Activated T-helper 2 cell treated with anti-CD3 and anti-CD28 coated beads, Interferon-gamma antibody, Interleukin-2, Interleukin-4, amounts not matched to agents 10 μg/mL and 5 μg/mL and 100 μg/mL, durations not matched to agents 14 hours and 24 hours and 36 hours (primary cell): ENCODE measurements around the gene YWHAG. TPM values are rescaled to one million over a fixed set of nuclear protein-coding genes. Genes with fewer than 3 reads are reported as not detected.
A peak's percentile ranks its signal among the peaks of the same experiment; 100 is the strongest.
"Not testable (repeated sequence)": the region's sequence is repeated elsewhere in the genome, so short reads cannot be mapped to it uniquely, and the experiment has no call there.

Experiments used
- DNase-seq: peaks from one replicate; pipeline ENCODE4 v3.0.0; 2021; ENCODE audit warnings: low spot score
- H3K27ac Mint-ChIP-seq: one replicate; pipeline ENCODE4 v1.8.0; 2021; ENCODE audit warnings: mixed read lengths
- H3K27me3 Mint-ChIP-seq: one replicate; pipeline ENCODE4 v1.8.0; 2021; ENCODE audit warnings: low read depth, mixed read lengths
- H3K36me3 Mint-ChIP-seq: one replicate; pipeline ENCODE4 v1.8.0; 2021; ENCODE audit warnings: low read depth, mixed read lengths
- H3K4me1 Mint-ChIP-seq: one replicate; pipeline ENCODE4 v1.8.0; 2021; ENCODE audit warnings: low read depth, mixed read lengths
- H3K4me3 Mint-ChIP-seq: one replicate; pipeline ENCODE4 v1.8.0; 2021; ENCODE audit warnings: low read depth, mild to moderate bottlenecking, moderate library complexity, mixed read lengths
- H3K9me3 Mint-ChIP-seq: one replicate; pipeline ENCODE4 v1.8.0; 2021; ENCODE audit warnings: mixed read lengths
- intact Hi-C: fragments of 100-400 bp; cut with micrococcal nuclease; formaldehyde crosslinking; loops from one replicate; pipeline ENCODE4 v1.15.1; 2023
- total RNA-seq: library from RNA; stranded (reverse); gene quantifications from 2 replicates; pipeline ENCODE4 v1.2.3, GENCODE V29; 2022

Gene YWHAG
- total RNA-seq, 1 donor from 2014 or later, result 189 TPM

GRCh38 chr7:76308874-76309273, 49.9 kb downstream of the YWHAG start:
- not testable (repeated sequence) for H3K4me3 Mint-ChIP-seq

GRCh38 chr7:76304888-76305375, 53.9 kb downstream of the YWHAG start:
- no peak for DNase-seq
- Mint-ChIP-seq H3K9me3 (no peaks in the 10 kb centered on the region), H3K4me1 (peaks cover 16% of the 10 kb centered on the region), H3K27ac (no peak overlapping the region), H3K27me3 (peaks cover 3% of the 10 kb centered on the region), H3K4me3 (peak overlapping the region; percentile 88), H3K36me3 (peaks cover 12% of the 10 kb centered on the region)
- intact Hi-C loops, result no loop called here

More at GRCh38 chr7:76308874-76309273, 49.9 kb downstream of the YWHAG start:
- H3K27me3 Mint-ChIP-seq, intact Hi-C loops, H3K36me3 Mint-ChIP-seq, DNase-seq, H3K9me3 Mint-ChIP-seq, H3K27ac Mint-ChIP-seq, H3K4me1 Mint-ChIP-seq: not testable (repeated sequence)

GRCh38 chr7:76303202-76304147, 55.3 kb downstream of the YWHAG start:
- DNase-seq, result peak; percentile 67
- intact Hi-C loops, result no loop called here
- H3K9me3 Mint-ChIP-seq, result no peaks in the 10 kb centered on the region
- peak overlapping the region; percentile 88 for H3K4me3 Mint-ChIP-seq
- peaks cover 12% of the 10 kb centered on the region for H3K36me3 Mint-ChIP-seq
- peaks cover 3% of the 10 kb centered on the region for H3K27me3 Mint-ChIP-seq
- H3K4me1 Mint-ChIP-seq, result peaks cover 16% of the 10 kb centered on the region
- H3K27ac Mint-ChIP-seq, result peak overlapping the region; percentile 83

- Mint-ChIP-seq H3K4me3 (peak within 1 kb of the TSS; percentile 88), H3K4me1 (peaks cover 16% of the 10 kb centered on the region), H3K27ac (peak within 1 kb of the TSS; percentile 79), H3K27me3 (peaks cover 3% of the 10 kb centered on the region), H3K9me3 (no peaks in the 10 kb centered on the region), H3K36me3 (peaks cover 12% of the 10 kb centered on the region)
- intact Hi-C loops, result loop anchor here (1.0 kb wide), 1 partner anchor 12 kb away; no protein-coding TSS in a partner anchor
- peak; percentile 54 for DNase-seq
Measured at GRCh38 chr7:76302347-76303201, 56.2 kb downstream of the YWHAG start, which contains the start of gene HSPB1. Gene HSPB1, plus strand, starts transcription at chr7:76302673. Its CDS starts 40 bp downstream, at chr7:76302713.

- H3K4me1 Mint-ChIP-seq, result peaks cover 16% of the 10 kb centered on the region
- DNase-seq, result no peak
- no peaks in the 10 kb centered on the region for H3K9me3 Mint-ChIP-seq
- intact Hi-C loops, result no loop called here
- H3K27me3 Mint-ChIP-seq, result peaks cover 3% of the 10 kb centered on the region
- H3K36me3 Mint-ChIP-seq, result peaks cover 12% of the 10 kb centered on the region
- no peak overlapping the region for H3K27ac Mint-ChIP-seq
- H3K4me3 Mint-ChIP-seq, result no peak overlapping the region
Measured at GRCh38 chr7:76301000-76301399, 57.8 kb downstream of the YWHAG start.

- no peak overlapping the region for H3K4me3 Mint-ChIP-seq
- no peaks in the 10 kb centered on the region for H3K9me3 Mint-ChIP-seq
Measured at GRCh38 chr7:76300166-76300731, 58.5 kb downstream of the YWHAG start.

GRCh38 chr7:76296743-76297740, 61.7 kb downstream of the YWHAG start:
- Mint-ChIP-seq H3K27ac (no peak overlapping the region), H3K9me3 (no peaks in the 10 kb centered on the region)
- intact Hi-C loops, result no loop called here

More at GRCh38 chr7:76300166-76300731, 58.5 kb downstream of the YWHAG start:
- Mint-ChIP-seq H3K27ac (no peak overlapping the region), H3K27me3 (peaks cover 3% of the 10 kb centered on the region), H3K36me3 (peaks cover 12% of the 10 kb centered on the region), H3K4me1 (peaks cover 16% of the 10 kb centered on the region)
- DNase-seq, result no peak
- intact Hi-C loops, result no loop called here

GRCh38 chr7:76294344-76295024, 64.3 kb downstream of the YWHAG start:
- intact Hi-C loops, result loop anchor here (5.0 kb wide), 1 partner anchor 117 kb away; no protein-coding TSS in a partner anchor
- H3K36me3 Mint-ChIP-seq, result no peaks in the 10 kb centered on the region
- H3K4me3 Mint-ChIP-seq, result no peak overlapping the region
- no peaks in the 10 kb centered on the region for H3K9me3 Mint-ChIP-seq
- no peak overlapping the region for H3K27ac Mint-ChIP-seq
- no peaks in the 10 kb centered on the region for H3K27me3 Mint-ChIP-seq
- no peak for DNase-seq
- H3K4me1 Mint-ChIP-seq, result peaks cover 13% of the 10 kb centered on the region

More at GRCh38 chr7:76296743-76297740, 61.7 kb downstream of the YWHAG start:
- Mint-ChIP-seq H3K4me1 (peaks cover 4% of the 10 kb centered on the region), H3K27me3 (no peaks in the 10 kb centered on the region), H3K4me3 (no peak overlapping the region), H3K36me3 (no peaks in the 10 kb centered on the region)
- no peak for DNase-seq

GRCh38 chr7:76293407-76293901, 65.3 kb downstream of the YWHAG start:
- Mint-ChIP-seq H3K36me3 (no peaks in the 10 kb centered on the region), H3K27me3 (no peaks in the 10 kb centered on the region), H3K9me3 (no peaks in the 10 kb centered on the region), H3K27ac (no peak overlapping the region), H3K4me1 (peaks cover 13% of the 10 kb centered on the region), H3K4me3 (no peak overlapping the region)
- DNase-seq, result no peak
- intact Hi-C loops, result loop anchor here (5.0 kb wide), 1 partner anchor 116 kb away; no protein-coding TSS in a partner anchor

GRCh38 chr7:76292911-76293310, 65.9 kb downstream of the YWHAG start:
- peaks cover 13% of the 10 kb centered on the region for H3K4me1 Mint-ChIP-seq
- not testable (repeated sequence) for DNase-seq, H3K27ac Mint-ChIP-seq, H3K4me3 Mint-ChIP-seq, H3K36me3 Mint-ChIP-seq, H3K9me3 Mint-ChIP-seq, H3K27me3 Mint-ChIP-seq
- intact Hi-C loops, result loop anchor here (5.0 kb wide), 1 partner anchor 116 kb away; no protein-coding TSS in a partner anchor

GRCh38 chr7:76292213-76292573, 66.6 kb downstream of the YWHAG start:
- intact Hi-C loops, result loop anchor here (5.0 kb wide), 1 partner anchor 115 kb away; no protein-coding TSS in a partner anchor

More at GRCh38 chr7:76292213-76292573, 66.6 kb downstream of the YWHAG start:
- peaks cover 13% of the 10 kb centered on the region for H3K4me1 Mint-ChIP-seq
- H3K27me3 Mint-ChIP-seq, result no peaks in the 10 kb centered on the region
- DNase-seq, result no peak
- H3K36me3 Mint-ChIP-seq, result no peaks in the 10 kb centered on the region
- H3K9me3 Mint-ChIP-seq, result no peaks in the 10 kb centered on the region
- no peak overlapping the region for H3K27ac Mint-ChIP-seq
- H3K4me3 Mint-ChIP-seq, result no peak overlapping the region
